IMR-90 (cell line): ENCODE data around the gene SEC11A.

Experiments
- BHLHE40 ChIP-seq: fragments of 150-350 bp; IDR thresholded peaks from 2 replicates; pipeline ENCODE4 v1.6.1; 2016; ENCODE audit warnings: mild to moderate bottlenecking, low read depth, low read length
- CTCF ChIP-seq: conservative IDR thresholded peaks from 2 replicates; pipeline ENCODE4 v1.5.1; 2012; ENCODE audit warnings: mild to moderate bottlenecking, low read depth, low read length, improper control_type of control experiment
- MAFK ChIP-seq: IDR thresholded peaks from 2 replicates; pipeline ENCODE4 v1.6.1; 2012; ENCODE audit warnings: low read depth, low read length, improper control_type of control experiment
- MXI1 ChIP-seq: IDR thresholded peaks from 2 replicates; pipeline ENCODE4 v1.6.1; 2012; ENCODE audit warnings: low read depth, mild to moderate bottlenecking, low read length, moderate library complexity, borderline replicate concordance
- POLR2A ChIP-seq: IDR thresholded peaks from 2 replicates; pipeline ENCODE4 v1.6.1; 2012; ENCODE audit warnings: mild to moderate bottlenecking, low read depth, low read length
- RAD21 ChIP-seq: IDR thresholded peaks from 2 replicates; pipeline ENCODE4 v1.6.1; 2012; ENCODE audit warnings: low read length, improper control_type of control experiment
- RFX5 ChIP-seq: IDR thresholded peaks from 2 replicates; pipeline ENCODE4 v1.8.0; 2012; ENCODE audit warnings: low read depth, mild to moderate bottlenecking, low read length, moderate library complexity
- USF2 ChIP-seq: fragments of 150-350 bp; IDR thresholded peaks from 2 replicates; pipeline ENCODE4 v1.6.1; 2017; ENCODE audit warnings: mild to moderate bottlenecking, antibody characterized with exemption, low read length, low read depth

- TF ChIP-seq CTCF (no peak), RAD21 (no peak), RFX5 (no peak), BHLHE40 (no peak), USF2 (no peak), MAFK (no peak), POLR2A (no peak), MXI1 (no peak)
Measured at GRCh38 chr15:84725001-84725491, 9.1 kb upstream of the SEC11A start.
